HG02588 (cell line): ENCODE results near the gene BCAS4.
"Not testable (repeated sequence)": the region's sequence is repeated elsewhere in the genome, so short reads cannot be mapped to it uniquely, and the experiment has no call there.

ENCODE experiments used
- ATAC-seq: cut with Tn5 transposase; IDR thresholded peaks from one replicate; pipeline ENCODE4 v1.9.1; 2021; ENCODE audit warnings: mild to moderate bottlenecking, moderate library complexity; ENCODE audit not compliant: unreplicated experiment

BCAS4 gene

GRCh38 chr20:50771419-50772080 lies 23.3 kb upstream of the BCAS4 start:
- ATAC-seq = not testable (repeated sequence)

DNA sequence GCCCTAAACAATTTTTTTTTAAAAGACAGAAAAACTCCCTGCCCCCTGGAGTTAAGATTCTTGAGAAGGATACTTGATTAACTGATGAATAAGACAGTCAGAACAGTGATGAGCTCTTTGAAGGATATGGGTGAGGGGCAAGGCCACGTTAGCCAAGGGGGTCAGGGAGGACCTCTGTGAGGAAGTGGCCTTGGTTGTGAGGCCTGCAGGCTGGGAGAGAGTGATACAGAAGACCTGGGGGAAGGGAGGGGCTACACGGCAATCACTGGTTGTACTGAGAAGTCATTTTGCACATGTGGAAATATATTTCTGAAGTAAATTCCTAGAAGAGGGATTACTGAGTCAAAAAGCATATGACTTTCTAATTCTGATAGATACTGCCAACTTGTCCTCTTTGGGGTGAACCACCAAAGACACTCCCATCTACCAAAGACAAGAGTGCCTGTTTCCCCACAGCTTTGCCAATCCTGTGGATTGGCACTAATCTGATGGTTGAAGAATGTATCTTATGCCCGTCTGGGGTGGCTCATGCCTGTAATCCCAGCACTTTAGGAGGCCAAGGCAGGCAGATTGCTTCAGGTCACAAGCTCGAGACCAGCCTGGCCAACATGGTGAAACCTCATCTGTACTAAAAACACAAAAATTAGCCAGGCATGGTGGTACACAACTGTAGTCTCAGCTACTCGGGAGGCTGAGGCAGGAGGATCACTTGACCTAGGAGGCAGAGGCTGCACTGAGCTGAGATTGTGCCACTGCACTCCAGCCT lies 22.3 kb upstream of the BCAS4 start:
- ATAC-seq = no peak

GRCh38 chr20:50774515-50774914 lies 20.3 kb upstream of the BCAS4 start:
- ATAC-seq = no peak

GRCh38 chr20:50776122-50776817 lies 18.6 kb upstream of the BCAS4 start:
- no peak for ATAC-seq

GRCh38 chr20:50777373-50777772 lies 17.5 kb upstream of the BCAS4 start:
- ATAC-seq = no peak

DNA sequence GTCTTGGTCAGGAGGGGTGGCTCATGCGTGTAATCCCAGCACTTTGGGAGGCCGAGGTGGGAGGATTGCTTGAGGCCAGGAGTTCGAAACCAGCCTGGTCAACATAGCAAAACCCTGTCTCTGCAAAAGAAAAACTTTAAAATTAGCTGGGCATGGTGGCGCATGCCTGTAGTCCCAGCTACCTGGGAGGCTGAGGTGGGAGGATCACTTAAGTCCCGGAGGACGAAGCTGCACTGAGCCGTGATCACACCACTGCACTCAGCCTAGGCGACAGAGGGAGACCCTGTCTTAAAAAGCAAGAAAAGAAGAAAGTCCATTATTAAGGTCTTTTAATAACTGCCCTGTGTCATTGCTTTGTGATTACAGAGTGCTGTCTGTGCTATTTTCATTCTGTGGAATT lies 15.9 kb upstream of the BCAS4 start:
- ATAC-seq = not testable (repeated sequence)

DNA sequence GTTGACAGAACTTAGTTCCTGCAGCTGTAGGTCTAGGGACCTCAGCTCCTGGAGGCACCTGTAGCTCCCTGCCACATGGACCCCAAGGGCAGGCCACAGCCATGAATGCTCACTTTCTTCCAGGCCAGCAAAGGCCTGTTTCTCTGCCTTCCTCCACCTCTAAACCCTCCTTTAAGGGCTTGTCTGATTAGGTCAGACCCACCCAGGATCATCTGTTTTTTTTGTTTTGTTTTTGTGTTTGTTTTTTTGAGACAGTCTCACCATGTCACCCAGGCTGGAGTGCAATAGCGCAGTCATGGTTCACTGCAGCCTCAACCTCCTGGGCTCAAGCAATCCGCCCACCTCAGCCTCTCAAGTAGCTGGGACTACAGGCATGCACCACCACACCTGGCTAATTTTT lies 11.5 kb upstream of the BCAS4 start:
- ATAC-seq = no peak

DNA sequence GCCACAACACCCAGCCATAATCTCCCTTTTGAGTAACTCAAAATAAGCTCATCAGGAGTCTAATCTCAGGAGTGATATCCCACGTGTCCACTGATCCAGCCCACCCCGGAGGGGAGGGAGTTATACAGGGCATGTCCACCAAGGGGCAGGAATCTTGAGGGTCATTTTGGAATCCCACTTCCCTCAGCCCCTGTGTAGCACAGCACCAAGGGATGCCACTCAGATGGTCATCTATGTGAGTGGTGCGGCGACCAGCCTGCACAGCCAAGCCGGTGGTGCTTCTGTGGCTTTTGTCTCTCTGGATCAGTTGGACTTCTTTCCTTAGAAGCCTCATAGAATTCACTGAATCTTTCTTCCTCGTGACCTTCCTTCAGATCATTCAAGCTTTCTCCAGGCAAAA lies 11.0 kb upstream of the BCAS4 start:
- no peak for ATAC-seq

GRCh38 chr20:50784464-50784863 lies 10.4 kb upstream of the BCAS4 start:
- no peak for ATAC-seq

DNA sequence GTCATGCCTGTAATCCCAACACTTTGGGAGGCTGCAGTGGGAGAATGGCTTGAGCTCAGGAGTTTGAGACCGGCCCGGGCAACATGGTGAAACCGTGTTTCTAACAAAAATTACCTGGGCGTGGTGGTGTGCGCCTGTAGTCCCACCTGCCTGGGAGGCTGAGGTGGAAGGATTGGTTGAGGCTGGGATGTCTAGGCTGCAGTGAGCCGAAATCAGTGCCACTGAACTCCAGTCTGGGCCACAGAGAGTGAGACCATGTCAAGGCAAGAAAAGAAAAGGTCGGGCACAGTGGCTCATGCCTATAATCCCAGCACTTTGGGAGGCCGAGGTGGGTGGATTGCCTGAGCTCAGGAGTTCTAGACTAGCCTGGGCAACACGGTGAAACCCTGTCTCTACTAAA lies 8.2 kb upstream of the BCAS4 start:
- ATAC-seq = no peak

- ATAC-seq = no peak
Measured at GRCh38 chr20:50787181-50787580, 7.7 kb upstream of the BCAS4 start.

GRCh38 chr20:50788045-50788991 lies 6.5 kb upstream of the BCAS4 start:
- no peak for ATAC-seq

GRCh38 chr20:50789968-50790650 lies 4.8 kb upstream of the BCAS4 start:
- ATAC-seq = no peak

DNA sequence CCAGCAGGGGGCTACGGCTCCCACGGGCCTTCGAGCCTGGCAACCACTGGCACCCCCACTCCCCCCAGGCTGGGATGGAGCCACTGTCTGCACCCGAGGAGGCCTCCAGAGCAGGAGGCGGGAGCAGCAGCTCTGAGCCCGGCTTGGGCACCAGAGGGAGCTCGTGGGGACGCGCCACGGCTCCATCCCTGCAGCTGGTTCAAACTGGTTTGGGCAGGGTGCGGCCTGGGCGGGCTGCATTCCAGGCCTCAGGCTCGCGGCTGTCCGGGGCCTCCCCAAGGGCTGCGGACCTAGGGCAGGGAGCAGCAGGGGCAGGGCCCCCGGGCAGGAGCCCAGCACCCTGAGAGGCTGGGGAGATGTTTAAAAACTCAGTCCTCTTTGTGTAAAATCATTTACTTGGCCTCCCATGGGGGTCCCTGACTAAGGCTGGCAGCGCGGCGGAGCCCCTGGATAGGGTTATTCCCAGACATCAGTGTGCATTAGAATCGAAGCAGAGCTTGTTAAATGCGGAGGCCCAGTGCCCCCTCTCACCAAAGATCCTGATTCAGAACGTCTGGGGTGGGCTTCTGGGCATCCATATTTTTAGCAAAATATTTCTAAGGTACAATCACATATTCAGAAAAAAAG lies 4.1 kb upstream of the BCAS4 start:
- peak; percentile 53 for ATAC-seq

GRCh38 chr20:50792708-50793574 lies 1.9 kb upstream of the BCAS4 start:
- no peak for ATAC-seq

- ATAC-seq = not testable (repeated sequence)
Measured at GRCh38 chr20:50793575-50794016, 1.3 kb upstream of the BCAS4 start.

DNA sequence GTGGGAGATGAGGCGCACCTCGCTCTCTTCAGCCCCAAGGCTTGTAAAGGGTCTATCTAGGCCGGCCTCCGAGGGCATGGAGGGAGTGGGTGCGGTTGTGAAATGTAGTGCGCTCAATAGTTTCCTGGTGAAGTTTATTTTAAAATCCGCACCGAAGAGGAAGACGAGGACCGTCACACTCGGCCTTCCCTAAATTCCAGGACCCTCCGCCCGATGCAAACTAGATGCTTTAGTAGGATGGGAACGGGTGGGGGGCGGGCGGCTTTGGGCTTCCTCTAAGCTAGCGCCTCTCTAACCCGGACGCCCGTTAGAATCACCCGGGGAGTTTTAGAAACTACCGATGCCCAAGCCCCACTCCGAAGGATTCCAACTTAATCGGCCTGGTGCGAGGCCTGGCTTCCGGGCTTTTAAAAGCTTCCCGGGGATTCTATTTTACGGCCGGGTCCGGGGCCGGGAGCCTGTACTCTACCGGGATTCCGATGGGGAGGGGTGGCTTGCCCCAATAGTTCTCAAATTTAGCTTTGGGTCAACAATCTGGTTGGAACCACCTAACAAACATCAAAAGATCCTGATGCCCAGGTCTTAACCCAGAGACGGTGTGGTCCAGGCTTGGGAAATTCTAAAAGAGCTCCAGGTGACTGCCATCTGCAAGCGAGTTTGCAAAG lies 548 bp upstream of the BCAS4 start:
- ATAC-seq = peak; percentile 2

DNA sequence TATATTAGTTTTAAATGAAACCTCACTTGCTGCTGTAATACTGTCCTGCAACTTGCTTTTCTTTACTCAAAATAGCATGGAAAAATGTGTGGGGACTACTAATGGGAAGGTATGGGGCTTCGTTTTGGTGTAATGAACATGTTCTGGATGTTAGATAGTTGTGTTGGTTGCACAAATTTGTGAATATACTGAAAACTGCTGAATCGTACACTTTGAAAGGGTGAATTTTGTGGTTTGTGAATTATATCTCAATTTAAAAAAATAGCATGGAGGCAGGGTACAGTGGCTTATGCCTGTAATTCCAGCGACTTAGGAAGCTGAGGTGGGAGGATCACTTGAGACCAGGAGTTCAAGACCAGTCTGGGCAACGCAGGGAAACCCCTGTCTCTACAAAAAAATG lies 2.3 kb downstream of the BCAS4 start:
- no peak for ATAC-seq
